HepG2 (cell line): Measurements from ENCODE around the gene HELZ. TPM values are rescaled to one million over a fixed set of nuclear protein-coding genes. Genes with fewer than 3 reads are reported as not detected.
"Not testable (repeated sequence)": the region's sequence is repeated elsewhere in the genome, so short reads cannot be mapped to it uniquely, and the experiment has no call there.

ENCODE experiments used
- ATAC-seq: fragments of 200-7000 bp; cut with Tn5 transposase; 3 replicates; pipeline ENCODE4 v1.9.1; 2020; ENCODE audit warnings: mild to moderate bottlenecking, moderate library complexity
- BruUV-seq: library from RNA; stranded (reverse); fragments of 400-500 nt; replicated peaks from 2 replicates; lab custom pipeline; 2021; lab: Mats Ljungman, UMichigan
- CTCF ChIA-PET: fragments of 300-600 bp; formaldehyde crosslinking; extraction: SDS; loops from one replicate; lab custom pipeline; 2021; ENCODE audit warnings: low total read pairs, inconsistent platforms, low intra/inter-chr PET ratio; lab: Yijun Ruan, JAX
- POLR2A ChIA-PET: fragments of 350-600 bp; sonication (Branson Sonifier 250); formaldehyde crosslinking; loops from one replicate; lab custom pipeline; 2020; ENCODE audit warnings: antibody characterized with exemption, inconsistent platforms; lab: Yijun Ruan, JAX
- DNase-seq: peaks from one replicate; pipeline ENCODE4 v3.0.0-alpha.2; 2015; ENCODE audit warnings: low spot score
- FAIRE-seq: peaks from 3 replicates; lab custom pipeline; 2011; peaks lifted over from hg19 to GRCh38; lab: Jason Lieb, UNC
- H2AFZ ChIP-seq: one replicate; pipeline ENCODE4 v1.6.1; 2011; ENCODE audit warnings: low read length, inconsistent platforms
- H3K27ac ChIP-seq: fragments of 300-600 bp; 3 replicates; pipeline ENCODE4 v1.8.0; 2011; ENCODE audit warnings: mixed run types, mild to moderate bottlenecking, mixed read lengths, low read length, inconsistent platforms; ENCODE audit not compliant: insufficient read depth; ENCODE audit errors: extremely low read length
- H3K27me3 ChIP-seq, 2 experiments: fragments of 200-600 bp in 1 of 2; 2 replicates in 1 of 2; 3 replicates in 1 of 2; pipeline versions ENCODE4 v1.6.0 to v1.8.0; 2011; ENCODE audit warnings: low read length in 2 of 2, mild to moderate bottlenecking in 2 of 2, moderate library complexity in 2 of 2, inconsistent platforms in 1 of 2; ENCODE audit not compliant: insufficient read depth in 2 of 2, control insufficient read depth in 1 of 2
- H3K36me3 ChIP-seq, 2 experiments: fragments of 200-600 bp in 1 of 2; replicated peaks in 1 of 2; 2 replicates in 1 of 2; 3 replicates in 1 of 2; pipeline versions ENCODE4 v1.5.1 to v1.8.0; 2011; ENCODE audit warnings: low read length in 2 of 2, inconsistent platforms in 1 of 2; ENCODE audit not compliant: insufficient read depth in 2 of 2, control insufficient read depth in 1 of 2
- H3K4me1 ChIP-seq: 2 replicates; pipeline ENCODE4 v1.5.1; 2012; ENCODE audit warnings: low read length, inconsistent platforms; ENCODE audit not compliant: insufficient read depth
- H3K4me2 ChIP-seq: 2 replicates; pipeline ENCODE4 v1.6.0; 2011; ENCODE audit warnings: low read depth, low read length, inconsistent platforms
- H3K4me3 ChIP-seq, 3 experiments: fragments of 200-600 bp in 1 of 3; sonication (generic), shearing (Covaris generic) in 1 of 3; replicated peaks in 1 of 3; 2 replicates each; pipeline ENCODE4 v1.5.1; 2011 to 2016; ENCODE audit warnings: low read length in 3 of 3, inconsistent platforms in 2 of 3, low read depth in 2 of 3, mild to moderate bottlenecking in 2 of 3, control low read depth in 1 of 3, mixed read lengths in 1 of 3; ENCODE audit not compliant: insufficient read depth in 1 of 3
- H3K79me2 ChIP-seq: one replicate; pipeline ENCODE4 v1.6.1; 2011; ENCODE audit warnings: low read length, inconsistent platforms; ENCODE audit not compliant: insufficient read depth
- H3K9ac ChIP-seq: 2 replicates; pipeline ENCODE4 v1.6.0; 2011; ENCODE audit warnings: mild to moderate bottlenecking, low read depth, low read length, inconsistent platforms; ENCODE audit not compliant: insufficient read depth
- H3K9me3 ChIP-seq: 2 replicates; pipeline ENCODE4 v1.5.1; 2012; ENCODE audit warnings: mild to moderate bottlenecking, low read length
- H4K20me1 ChIP-seq: 2 replicates; pipeline ENCODE4 v1.6.0; 2011; ENCODE audit warnings: inconsistent platforms, mild to moderate bottlenecking, low read length, moderate library complexity; ENCODE audit not compliant: insufficient read depth
- RBM22 ChIP-seq: fragments of 200-400 bp; formaldehyde crosslinking; optimal IDR thresholded peaks from 2 replicates; pipeline ENCODE3; 2017; ENCODE audit warnings: mild to moderate bottlenecking, low read length, moderate library complexity
- ZNF354B ChIP-seq: sonication (generic); formaldehyde crosslinking; IDR thresholded peaks from 2 replicates; pipeline ENCODE4 v1.8.0; 2022; ENCODE audit warnings: mild to moderate bottlenecking, missing genetic modification reagents
- WGBS: methylation state at CpG from one replicate; pipeline ENCODE4 v1.1.6; 2017; ENCODE audit warnings: low lambda C conversion rate; 5-methylcytosine and 5-hydroxymethylcytosine counted together
- in situ Hi-C: cut with HindIII; loops from 2 replicates; pipeline ENCODE4 v1.10.0; 2017; ENCODE audit warnings: low pct_unique_long_range_greater_than_20kb; ENCODE audit not compliant: extremely low pct_ligation_motif_present
- intact Hi-C: fragments of 100-400 bp; cut with micrococcal nuclease; formaldehyde crosslinking; loops from one replicate; pipeline ENCODE4 v1.10.0; 2022; ENCODE audit not compliant: unreplicated experiment
- polyA plus RNA-seq, 8 experiments: library from polyadenylated mRNA; depleted of rRNA in 3 of 8; stranded (reverse) in 7 of 8; unstranded in 1 of 8; fragments of >200 nt; fragmentation: Illumina TruSeq in 4 of 8; extraction: Trizol in 4 of 8; gene quantifications; 2 replicates each; pipeline versions ENCODE4 v1.2.1 to v1.2.3, GENCODE V29; 2011 to 2016; ENCODE audit warnings: low read depth in 4 of 8, missing spikeins in 1 of 8, mixed read lengths in 1 of 8; ENCODE audit not compliant: insufficient read depth in 1 of 8
- total RNA-seq, 5 experiments: library from RNA; depleted of rRNA; stranded (reverse); fragments of >200 nt; fragmentation: Illumina TruSeq; extraction: Trizol; gene quantifications; 2 replicates each; pipeline ENCODE4 v1.2.3, GENCODE V29; 2016; ENCODE audit warnings: low read depth in 1 of 5
- TF ChIP-seq, protein P1 (sequence below): fragments of 450-650 bp; IDR thresholded peaks from 2 replicates; pipeline ENCODE4 v1.6.1; 2016
- TF ChIP-seq, protein P2 (sequence below): sonication (generic); formaldehyde crosslinking; IDR thresholded peaks from 2 replicates; pipeline ENCODE4 v1.4.0; 2020; ENCODE audit warnings: missing genetic modification reagents
- TF ChIP-seq, protein P3 (sequence below): sonication (generic); formaldehyde crosslinking; IDR thresholded peaks from 2 replicates; pipeline ENCODE4 v1.8.0; 2022; ENCODE audit warnings: mild to moderate bottlenecking, missing genetic modification reagents, moderate library complexity

HELZ gene
- total and polyA plus RNA-seq, 2 of the 13 experiments (the other 11 are each of a cell fraction or from before 2014, with no cell fraction given): 35.3 to 52.4 TPM

DNA sequence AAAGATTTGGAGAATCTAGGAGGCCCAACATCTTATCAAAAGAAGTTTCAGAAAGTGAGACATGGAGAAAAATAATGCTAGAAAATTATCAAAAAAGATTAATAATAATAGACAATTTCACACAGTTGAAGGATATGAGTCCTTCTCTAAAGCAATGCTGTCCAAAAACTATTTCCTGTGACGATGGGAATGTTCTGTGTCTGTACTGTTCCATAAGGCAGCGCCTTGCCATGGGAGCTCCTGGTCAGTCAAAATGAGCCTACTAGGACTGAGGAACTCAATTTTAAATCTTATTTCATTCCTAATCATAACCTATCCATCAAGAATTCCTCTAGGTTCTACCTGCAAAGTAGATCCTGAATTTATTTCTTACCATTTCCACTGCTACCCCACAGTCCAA is 151.6 kb downstream of the HELZ start (continued):
- TF ChIP-seq, protein P1, sequence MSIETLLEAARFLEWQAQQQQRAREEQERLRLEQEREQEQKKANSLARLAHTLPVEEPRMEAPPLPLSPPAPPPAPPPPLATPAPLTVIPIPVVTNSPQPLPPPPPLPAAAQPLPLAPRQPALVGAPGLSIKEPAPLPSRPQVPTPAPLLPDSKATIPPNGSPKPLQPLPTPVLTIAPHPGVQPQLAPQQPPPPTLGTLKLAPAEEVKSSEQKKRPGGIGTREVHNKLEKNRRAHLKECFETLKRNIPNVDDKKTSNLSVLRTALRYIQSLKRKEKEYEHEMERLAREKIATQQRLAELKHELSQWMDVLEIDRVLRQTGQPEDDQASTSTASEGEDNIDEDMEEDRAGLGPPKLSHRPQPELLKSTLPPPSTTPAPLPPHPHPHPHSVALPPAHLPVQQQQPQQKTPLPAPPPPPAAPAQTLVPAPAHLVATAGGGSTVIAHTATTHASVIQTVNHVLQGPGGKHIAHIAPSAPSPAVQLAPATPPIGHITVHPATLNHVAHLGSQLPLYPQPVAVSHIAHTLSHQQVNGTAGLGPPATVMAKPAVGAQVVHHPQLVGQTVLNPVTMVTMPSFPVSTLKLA: no peak
- TF ChIP-seq RBM22: no peak

DNA sequence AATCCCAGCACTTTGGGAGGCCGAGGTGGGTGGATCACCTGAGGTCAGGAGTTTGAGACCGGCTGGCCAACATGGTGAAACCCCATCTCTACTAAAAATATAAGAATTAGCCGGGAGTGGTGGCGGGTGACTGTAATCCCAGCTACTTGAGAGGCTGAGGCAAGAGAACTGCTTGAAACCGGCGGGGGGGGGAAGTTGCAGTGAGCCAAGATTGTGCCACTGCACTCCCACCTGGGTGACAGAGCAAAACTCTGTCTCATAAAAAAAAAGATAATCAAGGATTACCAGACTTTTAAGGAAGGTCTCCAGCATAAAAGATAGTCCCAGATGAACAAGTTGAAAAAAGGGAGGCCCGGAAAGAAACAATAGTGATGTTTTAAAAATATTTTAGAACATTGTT is 152.3 kb downstream of the HELZ start:
- H3K4me2 ChIP-seq, H3K79me2 ChIP-seq, CTCF ChIA-PET, ATAC-seq, FAIRE-seq, intact Hi-C loops, DNase-seq, H3K4me3 ChIP-seq, BruUV-seq, H3K27ac ChIP-seq, in situ Hi-C loops, H3K9ac ChIP-seq, H3K9me3 ChIP-seq, H2AFZ ChIP-seq, H3K27me3 ChIP-seq, H4K20me1 ChIP-seq, POLR2A ChIA-PET: not testable (repeated sequence)
- peaks cover 12 to 38% of the 10 kb centered on the region in 2 experiments for H3K36me3 ChIP-seq
- H3K4me1 ChIP-seq: peaks cover 25% of the 10 kb centered on the region
- WGBS: 97% methylated on average over 7 of the region's 7 CpGs

DNA sequence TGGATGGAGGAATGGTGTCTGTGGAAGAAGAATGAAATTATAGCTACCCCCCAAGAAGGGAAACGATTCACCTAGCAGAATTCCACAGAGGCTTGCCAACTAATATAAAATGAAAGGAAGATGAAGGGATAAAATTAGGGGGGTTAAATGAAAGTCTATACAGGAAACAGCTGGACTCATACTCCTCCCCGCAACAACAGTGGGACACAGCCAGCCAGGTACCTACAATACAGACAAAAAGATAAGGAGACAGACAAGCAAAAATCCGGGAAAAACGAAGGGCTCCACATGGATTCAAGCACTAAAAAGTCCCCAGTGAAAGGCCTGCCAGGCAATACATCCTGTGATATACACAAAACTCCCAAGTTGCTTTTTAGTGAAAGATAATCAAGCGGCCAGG is 152.7 kb downstream of the HELZ start:
- in situ Hi-C loops: no loop called here
- no peak overlapping the region for H3K9ac ChIP-seq
- H3K79me2 ChIP-seq: peaks cover 5% of the 10 kb centered on the region
- H3K4me1 ChIP-seq: peaks cover 25% of the 10 kb centered on the region
- no TSS peak for BruUV-seq
- no peak overlapping the region for H3K27ac ChIP-seq
- intact Hi-C loops: no loop called here
- peaks cover 12 to 41% of the 10 kb centered on the region in 2 experiments for H3K36me3 ChIP-seq
- no peaks in the 10 kb centered on the region for H3K27me3 ChIP-seq
- POLR2A ChIA-PET: no interaction called here
- H2AFZ ChIP-seq: no peak overlapping the region
- peaks cover 9% of the 10 kb centered on the region; the same call in 1 of the 2 replicates for H3K9me3 ChIP-seq
- CTCF ChIA-PET: no interaction called here
- no peak for FAIRE-seq
- WGBS: 96% methylated on average over 5 of the region's 5 CpGs
- DNase-seq: no peak
- H3K4me2 ChIP-seq: no peak overlapping the region
- no peak overlapping the region for H3K4me3 ChIP-seq
- H4K20me1 ChIP-seq: peaks cover 5% of the 10 kb centered on the region; the same call in 1 of the 2 replicates
- ATAC-seq: no peak
- TF ChIP-seq, protein P2, sequence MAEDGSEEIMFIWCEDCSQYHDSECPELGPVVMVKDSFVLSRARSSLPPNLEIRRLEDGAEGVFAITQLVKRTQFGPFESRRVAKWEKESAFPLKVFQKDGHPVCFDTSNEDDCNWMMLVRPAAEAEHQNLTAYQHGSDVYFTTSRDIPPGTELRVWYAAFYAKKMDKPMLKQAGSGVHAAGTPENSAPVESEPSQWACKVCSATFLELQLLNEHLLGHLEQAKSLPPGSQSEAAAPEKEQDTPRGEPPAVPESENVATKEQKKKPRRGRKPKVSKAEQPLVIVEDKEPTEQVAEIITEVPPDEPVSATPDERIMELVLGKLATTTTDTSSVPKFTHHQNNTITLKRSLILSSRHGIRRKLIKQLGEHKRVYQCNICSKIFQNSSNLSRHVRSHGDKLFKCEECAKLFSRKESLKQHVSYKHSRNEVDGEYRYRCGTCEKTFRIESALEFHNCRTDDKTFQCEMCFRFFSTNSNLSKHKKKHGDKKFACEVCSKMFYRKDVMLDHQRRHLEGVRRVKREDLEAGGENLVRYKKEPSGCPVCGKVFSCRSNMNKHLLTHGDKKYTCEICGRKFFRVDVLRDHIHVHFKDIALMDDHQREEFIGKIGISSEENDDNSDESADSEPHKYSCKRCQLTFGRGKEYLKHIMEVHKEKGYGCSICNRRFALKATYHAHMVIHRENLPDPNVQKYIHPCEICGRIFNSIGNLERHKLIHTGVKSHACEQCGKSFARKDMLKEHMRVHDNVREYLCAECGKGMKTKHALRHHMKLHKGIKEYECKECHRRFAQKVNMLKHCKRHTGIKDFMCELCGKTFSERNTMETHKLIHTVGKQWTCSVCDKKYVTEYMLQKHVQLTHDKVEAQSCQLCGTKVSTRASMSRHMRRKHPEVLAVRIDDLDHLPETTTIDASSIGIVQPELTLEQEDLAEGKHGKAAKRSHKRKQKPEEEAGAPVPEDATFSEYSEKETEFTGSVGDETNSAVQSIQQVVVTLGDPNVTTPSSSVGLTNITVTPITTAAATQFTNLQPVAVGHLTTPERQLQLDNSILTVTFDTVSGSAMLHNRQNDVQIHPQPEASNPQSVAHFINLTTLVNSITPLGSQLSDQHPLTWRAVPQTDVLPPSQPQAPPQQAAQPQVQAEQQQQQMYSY: no peak
- TF ChIP-seq, protein P3, sequence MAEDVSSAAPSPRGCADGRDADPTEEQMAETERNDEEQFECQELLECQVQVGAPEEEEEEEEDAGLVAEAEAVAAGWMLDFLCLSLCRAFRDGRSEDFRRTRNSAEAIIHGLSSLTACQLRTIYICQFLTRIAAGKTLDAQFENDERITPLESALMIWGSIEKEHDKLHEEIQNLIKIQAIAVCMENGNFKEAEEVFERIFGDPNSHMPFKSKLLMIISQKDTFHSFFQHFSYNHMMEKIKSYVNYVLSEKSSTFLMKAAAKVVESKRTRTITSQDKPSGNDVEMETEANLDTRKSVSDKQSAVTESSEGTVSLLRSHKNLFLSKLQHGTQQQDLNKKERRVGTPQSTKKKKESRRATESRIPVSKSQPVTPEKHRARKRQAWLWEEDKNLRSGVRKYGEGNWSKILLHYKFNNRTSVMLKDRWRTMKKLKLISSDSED (CRISPR knock-in tag): no peak
- no peak for TF ChIP-seq ZNF354B (CRISPR knock-in tag)
